Osteocyte (in vitro differentiated cells): Measurements from ENCODE around the gene MEA1. TPM values are rescaled to one million over a fixed set of nuclear protein-coding genes. Genes with fewer than 3 reads are reported as not detected.

ENCODE experiments used
- DNase-seq: peaks from one replicate; pipeline ENCODE4 v3.0.0; 2021; ENCODE audit warnings: mixed read lengths; ENCODE audit not compliant: unreplicated experiment; ENCODE audit errors: extremely low spot score
- H3K27ac Mint-ChIP-seq: one replicate; pipeline ENCODE4 v1.8.0; 2021; ENCODE audit warnings: mild to moderate bottlenecking, mixed read lengths; ENCODE audit not compliant: unreplicated experiment
- H3K27me3 Mint-ChIP-seq: one replicate; pipeline ENCODE4 v1.8.0; 2021; ENCODE audit warnings: mixed read lengths; ENCODE audit not compliant: unreplicated experiment
- H3K36me3 Mint-ChIP-seq: one replicate; pipeline ENCODE4 v1.8.0; 2021; ENCODE audit warnings: mixed read lengths; ENCODE audit not compliant: unreplicated experiment
- H3K4me1 Mint-ChIP-seq: one replicate; pipeline ENCODE4 v1.8.0; 2021; ENCODE audit warnings: mixed read lengths; ENCODE audit not compliant: unreplicated experiment
- H3K4me3 Mint-ChIP-seq: one replicate; pipeline ENCODE4 v1.8.0; 2021; ENCODE audit warnings: mild to moderate bottlenecking, moderate library complexity, mixed read lengths; ENCODE audit not compliant: unreplicated experiment
- H3K9me3 Mint-ChIP-seq: one replicate; pipeline ENCODE4 v1.8.0; 2021; ENCODE audit warnings: mixed read lengths; ENCODE audit not compliant: unreplicated experiment
- total RNA-seq: library from RNA; stranded (reverse); gene quantifications from 2 replicates; pipeline ENCODE4 v1.2.1, GENCODE V29; 2021
- TF ChIP-seq, protein P1 (sequence below): fragments of 200-600 bp; sonication (generic); IDR thresholded peaks from 2 replicates; pipeline ENCODE4 v1.5.0; 2021; ENCODE audit warnings: antibody characterized with exemption, mild to moderate bottlenecking, moderate library complexity

MEA1 gene
- total RNA-seq, 1 donor from 2014 or later: 67.8 TPM

DNA sequence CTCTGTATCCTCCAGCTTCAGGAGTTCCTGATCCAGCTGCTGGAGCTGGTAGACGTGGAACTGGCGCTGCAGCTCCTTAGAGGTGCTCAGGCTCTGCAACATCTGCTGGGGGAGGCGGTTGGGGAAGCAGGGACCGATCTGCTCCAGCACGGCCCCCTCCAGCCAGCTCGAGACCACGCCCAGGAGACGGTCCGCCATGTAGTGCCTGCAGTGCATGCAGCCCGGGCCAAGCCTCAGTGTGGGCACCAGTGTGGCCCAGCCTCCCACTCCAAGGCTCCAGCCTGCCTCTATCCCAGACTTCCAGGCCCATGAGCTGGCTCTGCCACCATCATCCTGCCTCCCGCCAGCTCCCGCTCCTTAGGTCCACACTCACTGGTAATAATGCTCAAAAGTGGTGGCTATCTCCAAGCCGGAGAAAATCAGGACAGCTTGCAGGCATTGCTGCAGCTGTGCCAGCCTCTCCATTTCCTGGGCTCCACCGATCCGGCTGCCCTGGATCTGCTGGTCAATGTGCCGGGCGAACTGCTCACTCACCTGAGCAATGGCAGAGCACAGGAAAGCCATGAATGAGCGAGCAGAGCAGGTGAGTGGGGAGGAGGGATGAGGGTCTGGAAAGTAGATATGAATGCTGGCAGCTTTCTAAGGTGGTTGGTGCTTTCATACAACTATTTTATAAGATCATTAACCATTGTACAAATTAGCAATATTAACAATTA is 27.0 kb upstream of the MEA1 start:
- Mint-ChIP-seq H3K27me3 (no peaks in the 10 kb centered on the region), H3K9me3 (no peaks in the 10 kb centered on the region), H3K4me1 (no peaks in the 10 kb centered on the region), H3K4me3 (no peak overlapping the region), H3K27ac (no peak overlapping the region), H3K36me3 (peaks cover 52% of the 10 kb centered on the region)
- no peak for DNase-seq
- TF ChIP-seq, protein P1, sequence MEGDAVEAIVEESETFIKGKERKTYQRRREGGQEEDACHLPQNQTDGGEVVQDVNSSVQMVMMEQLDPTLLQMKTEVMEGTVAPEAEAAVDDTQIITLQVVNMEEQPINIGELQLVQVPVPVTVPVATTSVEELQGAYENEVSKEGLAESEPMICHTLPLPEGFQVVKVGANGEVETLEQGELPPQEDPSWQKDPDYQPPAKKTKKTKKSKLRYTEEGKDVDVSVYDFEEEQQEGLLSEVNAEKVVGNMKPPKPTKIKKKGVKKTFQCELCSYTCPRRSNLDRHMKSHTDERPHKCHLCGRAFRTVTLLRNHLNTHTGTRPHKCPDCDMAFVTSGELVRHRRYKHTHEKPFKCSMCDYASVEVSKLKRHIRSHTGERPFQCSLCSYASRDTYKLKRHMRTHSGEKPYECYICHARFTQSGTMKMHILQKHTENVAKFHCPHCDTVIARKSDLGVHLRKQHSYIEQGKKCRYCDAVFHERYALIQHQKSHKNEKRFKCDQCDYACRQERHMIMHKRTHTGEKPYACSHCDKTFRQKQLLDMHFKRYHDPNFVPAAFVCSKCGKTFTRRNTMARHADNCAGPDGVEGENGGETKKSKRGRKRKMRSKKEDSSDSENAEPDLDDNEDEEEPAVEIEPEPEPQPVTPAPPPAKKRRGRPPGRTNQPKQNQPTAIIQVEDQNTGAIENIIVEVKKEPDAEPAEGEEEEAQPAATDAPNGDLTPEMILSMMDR: no peak

DNA sequence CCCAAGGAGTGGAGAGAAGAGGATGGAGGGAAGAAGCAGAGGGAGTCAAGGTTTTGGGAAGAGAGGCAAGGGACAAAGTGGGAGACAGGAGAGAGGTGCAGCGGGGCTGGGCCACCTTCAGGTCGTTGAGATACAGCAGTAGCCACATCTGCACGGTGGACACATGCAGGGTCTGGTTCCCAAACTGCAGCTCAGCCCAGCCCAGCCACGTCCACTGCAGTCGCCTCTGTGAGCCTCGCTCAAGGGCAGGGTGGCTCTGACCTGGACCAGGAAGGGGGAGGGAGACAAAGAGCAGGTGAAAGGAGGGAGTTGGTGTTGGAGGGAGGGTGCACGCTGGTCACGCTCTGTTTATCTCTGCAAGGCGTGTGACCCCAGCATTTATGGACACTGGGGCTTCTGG is 25.0 kb upstream of the MEA1 start:
- no peak for DNase-seq
- no peaks in the 10 kb centered on the region for H3K9me3 Mint-ChIP-seq
- no peaks in the 10 kb centered on the region for H3K4me1 Mint-ChIP-seq
- TF ChIP-seq, protein P1: no peak
- peaks cover 45% of the 10 kb centered on the region for H3K36me3 Mint-ChIP-seq
- H3K27me3 Mint-ChIP-seq: no peaks in the 10 kb centered on the region
- no peak overlapping the region for H3K4me3 Mint-ChIP-seq
- H3K27ac Mint-ChIP-seq: no peak overlapping the region

DNA sequence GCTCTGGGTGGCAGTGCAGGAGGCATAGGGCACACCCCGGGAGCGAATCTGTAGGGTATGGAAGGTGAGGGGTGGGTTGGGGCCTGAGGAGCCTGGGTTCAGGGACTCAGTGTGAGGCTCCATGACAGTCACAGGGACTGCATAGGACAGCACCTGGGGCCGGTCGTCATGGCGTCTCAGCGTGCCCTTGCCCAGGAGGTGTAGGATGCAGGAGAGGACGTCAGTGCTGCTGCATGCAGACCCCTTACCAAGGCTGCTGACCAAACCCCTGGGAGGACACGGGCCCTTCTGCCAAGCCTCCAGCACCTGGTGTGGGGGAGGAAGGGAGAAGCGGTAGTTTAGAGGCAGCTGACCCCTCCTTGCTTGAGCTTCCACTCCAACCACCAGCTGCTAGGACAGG is 24.0 kb upstream of the MEA1 start:
- H3K36me3 Mint-ChIP-seq: peaks cover 42% of the 10 kb centered on the region
- H3K4me3 Mint-ChIP-seq: no peak overlapping the region
- DNase-seq: no peak
- H3K4me1 Mint-ChIP-seq: no peaks in the 10 kb centered on the region
- no peak overlapping the region for H3K27ac Mint-ChIP-seq
- no peaks in the 10 kb centered on the region for H3K27me3 Mint-ChIP-seq
- H3K9me3 Mint-ChIP-seq: no peaks in the 10 kb centered on the region
- TF ChIP-seq, protein P1: no peak

DNA sequence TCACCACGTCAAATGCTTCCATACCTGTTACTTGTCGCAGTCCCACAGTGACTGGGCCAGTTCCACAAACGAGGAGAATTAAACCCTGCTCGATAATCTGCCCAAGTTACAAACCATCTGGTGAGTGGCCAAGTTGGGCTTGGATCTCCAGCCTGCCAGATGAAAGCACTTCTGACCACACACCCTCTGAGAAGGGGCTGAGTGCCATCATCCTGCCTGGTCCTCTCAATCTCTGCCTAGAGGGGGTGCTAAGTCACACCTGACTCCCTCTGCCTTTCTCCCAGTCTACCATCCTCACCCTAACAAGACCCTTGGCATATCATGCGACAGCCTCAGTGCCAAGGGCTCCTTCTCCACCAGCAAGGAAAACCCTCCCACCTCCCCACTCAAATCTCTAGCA is 23.5 kb upstream of the MEA1 start:
- H3K4me3 Mint-ChIP-seq: no peak overlapping the region
- no peak overlapping the region for H3K27ac Mint-ChIP-seq
- H3K9me3 Mint-ChIP-seq: no peaks in the 10 kb centered on the region

DNA sequence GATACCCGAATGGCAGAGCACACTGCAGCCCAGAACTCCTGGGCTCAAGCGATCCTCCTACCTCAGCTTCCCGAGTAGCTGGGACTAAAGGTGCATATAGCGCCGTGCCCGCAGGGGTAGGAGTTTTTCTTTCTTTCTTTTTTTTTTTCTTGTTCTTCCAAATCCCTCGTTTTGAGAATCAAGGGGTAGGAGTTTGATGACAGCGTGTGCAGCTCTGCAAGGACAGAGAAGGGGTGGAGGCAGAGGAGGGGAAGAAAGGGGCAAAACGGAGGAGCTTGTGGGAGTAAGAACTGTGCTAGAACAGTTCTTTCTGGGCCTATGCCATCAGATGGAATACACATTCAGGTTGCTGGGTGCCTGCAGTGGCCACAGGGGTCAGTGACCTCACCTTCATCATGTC is 23.0 kb upstream of the MEA1 start:
- Mint-ChIP-seq H3K36me3 (peaks cover 43% of the 10 kb centered on the region), H3K27me3 (no peaks in the 10 kb centered on the region), H3K4me3 (no peak overlapping the region), H3K4me1 (no peaks in the 10 kb centered on the region), H3K27ac (no peak overlapping the region), H3K9me3 (no peaks in the 10 kb centered on the region)
- TF ChIP-seq, protein P1: no peak
- DNase-seq: no peak

More for the DNA sequence above, 23.5 kb upstream of the MEA1 start:
- TF ChIP-seq, protein P1: no peak
- Mint-ChIP-seq H3K36me3 (peaks cover 39% of the 10 kb centered on the region), H3K4me1 (no peaks in the 10 kb centered on the region), H3K27me3 (no peaks in the 10 kb centered on the region)
- no peak for DNase-seq
